ENCODE data around the gene KIAA0586.

Gene KIAA0586

DNA sequence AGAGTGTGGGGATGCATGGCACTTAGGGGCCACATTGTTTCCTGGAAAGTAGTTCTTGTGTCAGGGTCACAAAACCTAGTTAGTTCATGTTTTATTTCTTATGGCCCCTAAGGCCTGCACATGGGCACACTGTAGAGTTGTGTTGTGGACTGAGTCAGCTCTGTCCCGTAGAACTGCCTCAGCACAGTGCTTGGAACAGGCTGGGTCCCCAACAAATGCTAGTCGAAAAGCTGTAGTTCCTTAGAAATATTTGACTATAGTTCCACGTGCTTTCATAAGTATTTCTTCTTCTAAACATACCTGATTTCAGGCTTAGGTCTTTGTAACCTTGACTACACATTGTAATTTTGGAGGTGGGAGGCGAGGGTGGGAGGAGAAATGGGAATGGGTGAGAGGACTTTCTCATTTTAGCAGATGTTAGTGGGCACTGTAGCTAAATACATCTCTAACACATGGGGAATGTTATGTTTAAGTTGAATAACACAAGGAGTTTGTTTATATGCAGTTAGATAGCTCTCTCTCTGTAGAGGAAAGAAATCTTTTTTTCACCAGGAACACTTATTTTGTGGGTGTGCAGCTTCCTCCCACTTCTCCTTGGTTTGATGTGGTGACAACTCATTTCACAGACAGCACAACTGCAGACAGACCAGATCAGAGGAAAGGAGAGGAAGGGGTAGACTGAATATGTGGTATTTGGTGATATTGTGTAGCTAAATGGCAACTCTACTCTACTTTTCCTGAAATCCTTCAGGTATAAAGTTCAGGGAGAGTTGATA, 170.7 kb downstream of the KIAA0586 start:
- no peak for DNase-seq (ENCODE audit: low spot score)

DNA sequence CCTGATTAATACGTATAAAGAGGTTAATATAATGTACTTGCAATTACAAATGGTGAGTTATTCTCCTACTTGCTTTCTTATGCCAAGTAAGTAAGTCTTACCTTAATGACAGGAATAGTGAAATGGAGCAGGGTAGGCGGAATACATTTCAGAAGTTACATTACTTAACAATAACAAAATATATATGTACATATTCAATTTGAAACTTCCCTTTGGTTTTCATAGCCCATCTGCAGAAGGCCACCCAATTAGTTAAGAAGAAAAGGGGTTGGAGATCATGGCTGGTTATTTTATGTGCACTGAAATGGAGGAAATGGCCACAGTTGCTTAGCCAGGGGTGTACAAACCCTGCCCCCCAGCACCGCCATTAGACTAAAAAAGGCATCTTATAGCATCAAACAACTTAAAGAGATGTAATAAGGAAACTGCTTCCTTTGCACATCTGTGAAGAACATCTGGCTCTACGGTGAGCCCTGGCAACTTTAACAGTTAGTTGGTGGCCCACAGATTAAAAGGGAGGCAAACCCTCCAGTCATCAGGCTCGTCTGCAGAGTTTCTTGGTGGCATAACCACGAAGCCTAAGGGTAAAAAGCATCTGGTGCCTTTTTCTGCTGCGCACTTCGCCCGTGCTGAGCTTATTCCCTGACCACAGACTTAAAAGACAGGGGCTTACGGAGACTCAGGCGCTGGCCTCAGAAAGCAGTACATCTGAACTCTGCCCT, 171.4 kb downstream of the KIAA0586 start:
- DNase-seq (ENCODE audit: low spot score): no peak

DNA sequence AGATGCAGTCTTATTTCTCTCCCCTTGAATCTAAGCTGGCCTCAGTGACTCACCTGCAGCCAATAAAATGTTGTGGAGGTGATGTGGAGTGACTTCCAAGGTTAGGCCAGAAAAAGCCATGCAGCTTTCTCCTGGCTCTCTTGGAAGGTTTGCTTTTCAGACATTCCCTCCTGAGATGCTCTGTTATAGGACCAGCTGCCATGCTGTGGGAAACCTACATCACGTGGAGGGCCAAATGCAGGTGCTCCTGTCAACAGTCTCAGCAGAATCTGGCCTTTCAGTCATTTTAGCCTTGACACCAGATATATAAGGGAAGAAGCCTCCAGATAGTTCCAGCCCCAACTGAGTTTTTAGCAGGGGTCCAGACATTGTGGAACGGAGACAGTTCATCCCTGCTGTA, 172.2 kb downstream of the KIAA0586 start:
- DNase-seq (ENCODE audit: low spot score): no peak
